SK-N-MC (cell line): ENCODE measurements around the gene MASTL.

Experiments used
- EZH2 ChIP-seq: fragments of 200-600 bp; sonication (generic); IDR thresholded peaks from one replicate; pipeline ENCODE4 v1.6.1; 2017; ENCODE audit warnings: antibody characterized with exemption
- POLR2AphosphoS5 ChIP-seq: IDR thresholded peaks from 2 replicates; pipeline ENCODE4 v1.6.1; 2012; ENCODE audit warnings: mild to moderate bottlenecking, low read depth, low read length, borderline replicate concordance

GRCh38 chr10:27192284-27192683, 37.1 kb downstream of the MASTL start:
- TF ChIP-seq POLR2AphosphoS5 = no peak
- TF ChIP-seq EZH2 = no peak
